Mucosa of stomach (tissue), 1 donor: Measurements from ENCODE around the gene STK32A.

Experiments
- H3K27me3 ChIP-seq: one replicate; pipeline ENCODE4 v1.7.0; 2013; ENCODE audit warnings: mild to moderate bottlenecking, low read length; ENCODE audit not compliant: control insufficient read depth, insufficient read depth
- H3K36me3 ChIP-seq: one replicate; pipeline ENCODE4 v1.7.0; 2013; ENCODE audit warnings: low read length; ENCODE audit not compliant: control insufficient read depth, insufficient read depth
- H3K4me1 ChIP-seq: one replicate; pipeline ENCODE4 v1.7.0; 2013; ENCODE audit warnings: mild to moderate bottlenecking, low read length; ENCODE audit not compliant: control insufficient read depth, insufficient read depth
- H3K4me3 ChIP-seq: one replicate; pipeline ENCODE4 v1.7.0; 2013; ENCODE audit warnings: low read length
- H3K9ac ChIP-seq: one replicate; pipeline ENCODE4 v1.7.0; 2013; ENCODE audit warnings: mild to moderate bottlenecking, low read length, moderate library complexity
- H3K9me3 ChIP-seq: one replicate; pipeline ENCODE4 v1.7.0; 2013; ENCODE audit warnings: mild to moderate bottlenecking, low read length, moderate library complexity; ENCODE audit not compliant: control insufficient read depth
- donor health status: Pancreatic carcinoma.

The STK32A gene

DNA sequence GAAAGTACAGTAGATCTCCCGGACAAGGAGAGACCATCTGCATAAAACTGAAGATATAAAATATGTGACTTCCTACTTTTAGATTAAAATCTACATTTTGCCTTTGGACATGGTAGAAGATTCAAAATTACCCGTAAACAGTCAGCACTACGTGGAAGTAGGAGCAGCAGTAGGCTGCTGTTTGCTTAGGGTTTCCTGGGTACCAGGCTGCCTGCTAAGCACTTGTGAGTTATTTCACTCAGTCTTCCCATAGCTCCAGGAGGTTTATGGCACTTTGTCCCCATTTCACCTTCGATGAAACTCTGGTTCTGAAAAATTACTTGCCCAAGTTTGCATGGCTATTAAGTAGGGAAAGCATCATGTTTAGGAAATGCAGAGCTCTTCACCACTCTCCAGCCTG, 92.6 kb downstream of the STK32A start:
- H3K4me1 ChIP-seq = no peaks in the 10 kb centered on the region
- no peaks in the 10 kb centered on the region for H3K27me3 ChIP-seq
- H3K36me3 ChIP-seq = no peaks in the 10 kb centered on the region
- H3K9me3 ChIP-seq = no peaks in the 10 kb centered on the region
- H3K4me3 ChIP-seq = no peak overlapping the region
- no peak overlapping the region for H3K9ac ChIP-seq

DNA sequence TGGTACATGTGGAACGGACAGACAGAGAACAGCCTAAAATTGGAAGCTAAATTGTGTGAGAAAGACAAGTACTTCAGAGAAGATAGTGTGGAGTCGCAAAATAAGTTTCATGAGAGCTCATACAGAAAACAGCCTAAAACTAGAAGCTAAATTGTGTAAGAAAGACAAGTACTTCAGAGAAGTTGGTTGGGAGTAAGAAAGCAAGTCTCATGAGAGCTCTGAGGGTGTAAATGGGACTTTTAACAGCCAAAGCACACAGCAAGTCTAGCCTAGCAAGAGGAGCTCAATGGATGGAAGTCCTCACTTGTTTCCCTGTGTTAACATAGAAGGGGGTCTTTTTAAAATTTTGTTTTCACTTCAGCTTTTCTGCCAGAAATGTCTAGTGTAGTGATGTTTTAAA, 93.1 kb downstream of the STK32A start:
- Histone ChIP-seq H3K27me3 (no peaks in the 10 kb centered on the region), H3K4me1 (no peaks in the 10 kb centered on the region), H3K36me3 (no peaks in the 10 kb centered on the region), H3K9me3 (no peaks in the 10 kb centered on the region), H3K9ac (no peak overlapping the region), H3K4me3 (no peak overlapping the region)

DNA sequence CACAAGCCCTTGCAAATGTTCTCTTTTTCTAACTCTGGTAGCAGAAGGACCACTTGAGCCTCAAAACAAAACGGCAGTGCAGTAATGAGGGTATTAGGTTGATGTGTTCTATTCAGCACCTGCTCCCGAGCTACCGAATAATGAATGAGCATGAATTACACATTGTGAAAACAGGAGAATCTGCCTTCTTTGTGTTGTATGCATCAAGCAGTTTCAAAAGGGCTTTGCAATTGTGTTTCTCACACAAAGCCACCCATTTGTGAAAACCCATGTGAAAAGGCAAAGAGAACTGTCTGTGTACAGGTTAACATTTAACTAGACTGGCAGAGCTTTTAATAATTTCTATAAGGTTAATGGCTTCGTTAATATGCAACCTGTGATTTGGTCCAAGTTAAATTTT, 97.8 kb downstream of the STK32A start:
- Histone ChIP-seq H3K4me3 (no peak overlapping the region), H3K9me3 (no peaks in the 10 kb centered on the region), H3K4me1 (no peaks in the 10 kb centered on the region), H3K36me3 (no peaks in the 10 kb centered on the region), H3K27me3 (no peaks in the 10 kb centered on the region), H3K9ac (no peak overlapping the region)

DNA sequence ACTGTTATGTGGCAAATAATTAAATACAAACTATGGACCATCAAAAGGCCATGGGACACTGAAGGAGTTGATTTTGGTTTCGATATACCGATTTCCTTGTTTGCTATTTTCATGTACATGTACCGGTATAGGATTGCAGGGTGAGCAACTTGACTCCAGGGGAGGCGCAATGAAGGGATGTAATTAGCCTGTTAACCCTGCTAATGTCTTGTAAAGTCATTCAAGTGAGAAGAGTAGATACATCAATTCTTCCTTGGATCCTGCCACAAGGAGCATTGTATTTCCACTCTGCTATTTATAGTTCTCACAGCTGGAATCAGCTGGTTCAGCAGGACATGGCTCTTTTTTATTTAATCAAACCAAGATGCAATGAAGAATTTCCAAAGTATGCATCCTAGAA, 102.0 kb downstream of the STK32A start:
- H3K4me3 ChIP-seq = no peak overlapping the region
- no peaks in the 10 kb centered on the region for H3K4me1 ChIP-seq
- no peak overlapping the region for H3K9ac ChIP-seq
- no peaks in the 10 kb centered on the region for H3K27me3 ChIP-seq
- H3K9me3 ChIP-seq = no peaks in the 10 kb centered on the region
- H3K36me3 ChIP-seq = no peaks in the 10 kb centered on the region

DNA sequence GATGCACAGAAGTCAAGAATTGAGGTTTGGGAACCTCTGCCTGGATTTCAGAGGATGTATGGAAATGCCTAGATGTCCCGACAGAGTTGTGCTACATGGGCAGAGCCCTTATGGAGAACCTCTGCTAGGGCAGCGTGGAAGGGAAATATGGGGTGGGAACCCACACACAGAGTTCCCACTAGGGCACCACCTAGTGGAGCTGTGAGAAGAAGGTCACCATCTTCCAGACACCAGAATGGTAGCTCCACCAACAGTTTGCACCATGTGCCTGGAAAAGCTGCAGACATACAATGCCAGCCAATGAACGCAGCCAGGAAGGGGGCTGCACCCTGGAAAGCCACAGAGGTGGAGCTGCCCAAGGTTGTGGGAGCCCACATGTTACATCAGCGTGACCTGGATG, 104.5 kb downstream of the STK32A start:
- H3K4me3 ChIP-seq = no peak overlapping the region
- H3K36me3 ChIP-seq = no peaks in the 10 kb centered on the region
- H3K9ac ChIP-seq = no peak overlapping the region
- no peaks in the 10 kb centered on the region for H3K9me3 ChIP-seq
- H3K27me3 ChIP-seq = no peaks in the 10 kb centered on the region
- H3K4me1 ChIP-seq = no peaks in the 10 kb centered on the region

DNA sequence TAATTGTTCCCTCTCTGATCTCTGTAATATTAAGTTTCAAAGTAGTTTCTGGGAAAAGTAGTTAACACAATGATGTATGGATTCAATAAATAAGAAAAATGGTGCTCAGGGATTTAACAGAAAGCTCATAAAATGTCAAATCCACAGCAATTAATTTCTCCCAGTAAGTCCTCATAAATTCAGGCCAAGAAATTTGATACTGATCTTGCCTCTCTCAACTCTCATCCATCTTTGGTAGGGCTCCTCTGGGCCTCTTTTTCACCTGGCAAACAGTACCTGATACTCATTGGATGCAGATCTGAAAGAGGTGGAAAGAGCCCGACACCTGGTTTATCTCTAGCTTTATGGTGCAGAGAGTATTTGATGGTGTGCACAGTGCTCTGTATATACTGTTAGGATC, 106.1 kb downstream of the STK32A start:
- Histone ChIP-seq H3K4me3 (no peak overlapping the region), H3K9me3 (no peaks in the 10 kb centered on the region), H3K27me3 (no peaks in the 10 kb centered on the region), H3K4me1 (no peaks in the 10 kb centered on the region), H3K36me3 (no peaks in the 10 kb centered on the region), H3K9ac (no peak overlapping the region)

DNA sequence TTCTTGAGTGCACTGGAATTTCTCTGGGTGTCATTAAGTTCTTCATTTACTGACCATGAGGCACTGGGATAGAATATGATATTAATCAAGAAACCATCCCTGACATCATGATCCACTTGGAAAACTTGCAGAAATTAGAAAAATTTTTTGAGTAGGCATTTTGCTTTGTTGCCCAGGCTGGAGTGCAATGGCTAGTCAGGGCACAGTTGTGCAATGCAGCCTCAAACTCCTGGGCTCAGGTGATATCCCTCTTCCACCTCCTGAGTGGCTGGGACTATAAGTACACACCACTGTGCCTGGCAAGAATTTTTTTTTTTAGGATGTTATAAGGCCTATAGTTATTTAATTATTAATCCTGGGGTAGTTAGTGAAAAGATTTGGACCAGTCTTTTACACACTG, 106.5 kb downstream of the STK32A start:
- H3K9ac ChIP-seq = no peak overlapping the region
- no peak overlapping the region for H3K4me3 ChIP-seq
- no peaks in the 10 kb centered on the region for H3K27me3 ChIP-seq
- H3K36me3 ChIP-seq = no peaks in the 10 kb centered on the region
- no peaks in the 10 kb centered on the region for H3K4me1 ChIP-seq
- no peaks in the 10 kb centered on the region for H3K9me3 ChIP-seq

DNA sequence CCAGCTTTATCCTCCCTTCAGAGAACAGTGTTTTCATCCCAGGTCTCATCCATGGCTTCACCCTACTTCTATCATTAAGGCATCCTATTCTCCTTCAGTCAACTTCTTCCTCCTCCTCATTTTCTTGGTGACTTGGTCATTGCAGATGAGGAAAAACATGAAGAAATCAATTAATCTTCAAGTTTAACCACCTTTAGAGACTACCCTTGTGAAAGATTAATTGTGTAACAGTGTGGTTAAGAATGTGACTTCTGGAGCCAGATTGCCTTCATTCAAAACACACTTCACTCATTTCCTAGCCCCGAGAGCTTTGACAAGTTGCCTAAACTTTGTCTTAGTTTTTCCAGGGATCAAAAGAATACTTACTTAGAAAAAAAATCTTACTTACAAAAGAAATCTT, 110.0 kb downstream of the STK32A start:
- no peaks in the 10 kb centered on the region for H3K4me1 ChIP-seq
- H3K4me3 ChIP-seq = no peak overlapping the region
- H3K9ac ChIP-seq = no peak overlapping the region
- H3K36me3 ChIP-seq = no peaks in the 10 kb centered on the region
- H3K9me3 ChIP-seq = no peaks in the 10 kb centered on the region
- H3K27me3 ChIP-seq = no peaks in the 10 kb centered on the region

DNA sequence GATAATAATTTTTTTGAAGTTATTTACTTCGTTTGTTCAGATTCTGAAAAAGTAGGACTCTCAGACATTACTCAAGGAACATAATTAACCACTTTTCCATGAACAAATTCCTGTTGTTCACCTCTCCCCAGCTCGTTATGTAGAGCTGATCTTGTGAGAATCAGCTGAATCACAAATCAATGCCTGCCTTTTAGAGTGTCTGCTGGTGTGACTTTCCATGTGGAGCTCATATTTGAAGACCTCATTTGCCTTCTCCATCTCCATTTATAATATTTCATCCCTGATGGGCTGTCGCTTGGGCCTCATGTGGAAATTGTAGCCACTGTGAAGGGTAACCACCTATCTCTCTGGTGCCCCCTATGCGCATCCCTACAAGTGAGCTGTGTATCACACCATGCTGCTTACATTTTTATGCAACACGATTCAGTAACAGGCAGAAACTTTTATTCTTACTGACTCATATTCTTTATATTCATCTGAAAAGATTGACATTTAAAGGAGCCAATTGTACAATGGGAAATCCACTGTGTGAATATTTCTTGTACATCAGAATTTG, 111.3 kb downstream of the STK32A start:
- Histone ChIP-seq H3K9ac (no peak overlapping the region), H3K27me3 (no peaks in the 10 kb centered on the region), H3K4me3 (no peak overlapping the region), H3K36me3 (no peaks in the 10 kb centered on the region), H3K9me3 (no peaks in the 10 kb centered on the region), H3K4me1 (no peaks in the 10 kb centered on the region)

DNA sequence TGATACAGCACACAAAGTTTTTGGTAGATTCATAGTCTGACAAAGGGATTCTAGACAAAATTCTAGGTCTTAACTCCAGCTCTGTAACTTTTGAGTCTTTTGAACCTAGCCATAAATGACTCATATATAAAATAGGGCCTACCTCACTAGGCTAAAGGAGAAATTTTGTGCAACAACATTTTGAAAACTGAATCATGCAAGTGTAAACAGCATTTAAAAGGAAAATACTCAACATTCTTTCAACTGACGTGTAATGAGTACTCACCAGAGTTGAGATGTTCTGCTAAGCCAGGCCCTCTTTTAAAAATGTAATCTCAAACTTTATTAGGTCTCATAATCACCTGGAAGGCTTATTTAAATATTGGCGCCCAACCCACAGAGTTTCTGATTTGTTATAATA, 113.2 kb downstream of the STK32A start:
- H3K9me3 ChIP-seq = no peaks in the 10 kb centered on the region
- no peak overlapping the region for H3K9ac ChIP-seq
- no peaks in the 10 kb centered on the region for H3K36me3 ChIP-seq
- H3K4me3 ChIP-seq = no peak overlapping the region
- H3K27me3 ChIP-seq = no peaks in the 10 kb centered on the region
- no peaks in the 10 kb centered on the region for H3K4me1 ChIP-seq

DNA sequence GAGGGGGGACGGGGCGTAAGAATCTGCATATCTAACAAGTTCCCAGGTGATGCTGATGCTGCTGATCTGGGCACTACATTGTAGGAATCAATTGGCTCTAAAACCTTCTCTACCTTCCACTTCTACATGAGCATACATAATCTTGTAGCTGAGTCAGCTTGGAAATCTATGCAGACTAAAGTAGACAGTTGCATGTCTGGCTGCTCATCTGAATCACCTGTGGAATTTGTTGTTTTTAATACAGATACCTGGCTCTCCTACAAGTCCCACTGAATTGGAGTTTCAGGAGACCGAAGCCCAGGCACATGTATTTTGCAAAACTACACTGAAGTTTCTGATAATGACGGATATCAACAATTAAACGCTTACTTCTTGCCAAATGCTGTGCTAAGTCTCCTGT, 113.6 kb downstream of the STK32A start:
- Histone ChIP-seq H3K9me3 (no peaks in the 10 kb centered on the region), H3K36me3 (no peaks in the 10 kb centered on the region), H3K4me3 (no peak overlapping the region), H3K27me3 (no peaks in the 10 kb centered on the region), H3K4me1 (no peaks in the 10 kb centered on the region), H3K9ac (no peak overlapping the region)

DNA sequence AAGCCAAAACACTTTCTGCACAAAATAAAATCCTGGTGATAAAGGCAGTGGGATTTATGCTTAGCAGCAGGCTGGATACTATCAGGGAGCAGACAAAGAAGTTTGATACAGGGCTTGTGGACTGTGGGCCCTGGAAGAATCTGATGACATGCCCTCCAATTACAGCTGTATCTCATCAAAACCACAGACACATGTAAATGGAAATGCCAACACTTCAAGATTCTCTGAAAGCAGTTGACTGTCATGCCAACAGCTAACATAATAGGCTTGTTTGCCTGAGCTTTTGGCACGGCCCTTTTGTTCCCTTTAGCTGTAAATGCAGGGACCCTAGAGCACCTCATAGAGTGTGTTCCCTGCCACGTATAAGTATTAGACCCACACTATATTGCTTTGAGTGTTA, 114.4 kb downstream of the STK32A start:
- H3K27me3 ChIP-seq = no peaks in the 10 kb centered on the region
- no peak overlapping the region for H3K9ac ChIP-seq
- H3K36me3 ChIP-seq = no peaks in the 10 kb centered on the region
- no peak overlapping the region for H3K4me3 ChIP-seq
- H3K9me3 ChIP-seq = no peaks in the 10 kb centered on the region
- no peaks in the 10 kb centered on the region for H3K4me1 ChIP-seq

DNA sequence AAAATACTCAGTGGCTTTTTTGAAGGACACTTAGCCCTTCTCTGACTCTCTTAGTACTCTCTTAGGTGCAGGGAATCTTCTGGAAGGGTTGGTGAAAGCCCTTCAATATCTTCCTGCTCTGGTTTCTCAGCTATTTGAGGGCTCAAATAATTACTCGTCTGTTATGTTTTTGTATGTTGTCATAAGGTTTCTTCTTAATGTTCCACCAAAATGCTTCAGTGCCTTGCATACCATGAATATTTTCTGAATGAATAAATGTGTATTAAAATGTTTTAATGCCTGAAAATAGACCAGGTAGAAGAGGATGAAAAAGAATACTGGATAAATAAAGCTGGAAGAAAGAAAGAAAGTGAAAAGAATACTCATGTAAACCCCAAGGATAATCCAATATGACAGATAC, 124.3 kb downstream of the STK32A start:
- Histone ChIP-seq H3K4me1 (peaks cover 8% of the 10 kb centered on the region), H3K27me3 (no peaks in the 10 kb centered on the region), H3K4me3 (no peak overlapping the region), H3K9ac (no peak overlapping the region), H3K9me3 (no peaks in the 10 kb centered on the region), H3K36me3 (no peaks in the 10 kb centered on the region)
